Omental fat pad (tissue), 4 donors: ENCODE data around the gene MRPS10. TPM values are rescaled to one million over a fixed set of nuclear protein-coding genes. Genes with fewer than 3 reads are reported as not detected.

Source experiments
- ATAC-seq: fragments of 150-250 bp; one replicate; pipeline ENCODE4 v1.9.1; 2016; ENCODE audit warnings: mild to moderate bottlenecking, moderate library complexity; ENCODE audit not compliant: low FRiP score
- DNase-seq: peaks from one replicate; pipeline ENCODE4 v3.0.0-alpha.2; 2019; ENCODE audit warnings: low spot score
- total RNA-seq, 4 donors: library from RNA; depleted of rRNA; stranded (reverse); fragments of >200 nt; gene quantifications; one replicate each; pipeline ENCODE4 v1.1.0, GENCODE V29; 2016
- TF ChIP-seq, protein P1 (sequence below), 3 donors: fragments of 450-650 bp; IDR thresholded peaks; one replicate each; pipeline ENCODE4 v1.5.1; 2016 to 2017; ENCODE audit warnings: antibody characterized with exemption in 3 of 3, mild to moderate bottlenecking in 3 of 3, moderate library complexity in 2 of 3

MRPS10 gene
- total RNA-seq, 4 donors from 2014 or later, result 21.4 to 38.0 (median 27.2) TPM

- TF ChIP-seq, protein P1, sequence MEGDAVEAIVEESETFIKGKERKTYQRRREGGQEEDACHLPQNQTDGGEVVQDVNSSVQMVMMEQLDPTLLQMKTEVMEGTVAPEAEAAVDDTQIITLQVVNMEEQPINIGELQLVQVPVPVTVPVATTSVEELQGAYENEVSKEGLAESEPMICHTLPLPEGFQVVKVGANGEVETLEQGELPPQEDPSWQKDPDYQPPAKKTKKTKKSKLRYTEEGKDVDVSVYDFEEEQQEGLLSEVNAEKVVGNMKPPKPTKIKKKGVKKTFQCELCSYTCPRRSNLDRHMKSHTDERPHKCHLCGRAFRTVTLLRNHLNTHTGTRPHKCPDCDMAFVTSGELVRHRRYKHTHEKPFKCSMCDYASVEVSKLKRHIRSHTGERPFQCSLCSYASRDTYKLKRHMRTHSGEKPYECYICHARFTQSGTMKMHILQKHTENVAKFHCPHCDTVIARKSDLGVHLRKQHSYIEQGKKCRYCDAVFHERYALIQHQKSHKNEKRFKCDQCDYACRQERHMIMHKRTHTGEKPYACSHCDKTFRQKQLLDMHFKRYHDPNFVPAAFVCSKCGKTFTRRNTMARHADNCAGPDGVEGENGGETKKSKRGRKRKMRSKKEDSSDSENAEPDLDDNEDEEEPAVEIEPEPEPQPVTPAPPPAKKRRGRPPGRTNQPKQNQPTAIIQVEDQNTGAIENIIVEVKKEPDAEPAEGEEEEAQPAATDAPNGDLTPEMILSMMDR (IDR thresholded peaks at IDR 0.05), result no peak
- no peak for ATAC-seq
- no peak for DNase-seq
These were observed 22.2 kb upstream of the MRPS10 start for GRCh38 chr6:42239736-42240375.

DNA sequence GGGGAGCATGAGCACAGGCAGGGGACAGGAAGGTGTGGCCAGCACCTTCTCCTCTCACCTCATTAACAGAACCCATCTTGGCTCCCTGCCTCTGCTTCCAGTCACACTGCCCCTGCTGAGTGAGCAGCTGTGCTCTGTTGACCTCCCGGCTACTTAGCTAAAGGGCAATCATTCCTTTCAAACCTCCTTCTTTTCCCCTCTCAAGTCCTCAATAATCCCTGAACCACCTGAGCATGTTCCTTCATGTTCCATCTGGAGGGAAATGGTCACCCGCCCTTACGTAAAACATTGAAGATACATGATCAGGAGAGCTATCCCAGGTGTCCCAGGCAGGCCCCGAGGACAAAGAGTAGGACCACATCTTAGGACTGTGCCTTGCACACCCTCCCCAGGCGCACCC, 21.7 kb upstream of the MRPS10 start:
- TF ChIP-seq, protein P1 (IDR thresholded peaks at IDR 0.05), result no peak
- DNase-seq, result no peak
- ATAC-seq, result no peak

- TF ChIP-seq, protein P1 (IDR thresholded peaks at IDR 0.05), result no peak
- no peak for DNase-seq
- ATAC-seq, result no peak
These were observed 20.2 kb upstream of the MRPS10 start for GRCh38 chr6:42237857-42238256.

- TF ChIP-seq, protein P1 (IDR thresholded peaks at IDR 0.05), result no peak
- DNase-seq (no peak), ATAC-seq (no peak)
These were observed 19.2 kb upstream of the MRPS10 start for GRCh38 chr6:42236682-42237473.

GRCh38 chr6:42236030-42236429, 18.4 kb upstream of the MRPS10 start:
- TF ChIP-seq, protein P1 (IDR thresholded peaks at IDR 0.05), result no peak
- no peak for ATAC-seq
- no peak for DNase-seq

- no peak for DNase-seq
- TF ChIP-seq, protein P1 (IDR thresholded peaks at IDR 0.05), result no peak
- ATAC-seq, result no peak
These were observed 14.4 kb upstream of the MRPS10 start for GRCh38 chr6:42232035-42232434.
